HFF-Myc (cell line): ENCODE results near the gene TIMP2.

Experiments used
- DNase-seq: peaks from one replicate; pipeline ENCODE4 v3.0.0-alpha.2; 2011; ENCODE audit warnings: low read depth; ENCODE audit errors: extremely low read depth
- H3K4me3 ChIP-seq: replicated peaks from 2 replicates; pipeline ENCODE4 v1.5.1; 2011; ENCODE audit warnings: low read depth, mild to moderate bottlenecking, control low read depth, low read length
- TF ChIP-seq, protein P1 (sequence below): IDR thresholded peaks from 2 replicates; pipeline ENCODE4 v1.5.1; 2012; ENCODE audit warnings: mild to moderate bottlenecking, low read depth, low read length, control low read depth; ENCODE audit errors: missing control alignments

TIMP2 gene

DNA sequence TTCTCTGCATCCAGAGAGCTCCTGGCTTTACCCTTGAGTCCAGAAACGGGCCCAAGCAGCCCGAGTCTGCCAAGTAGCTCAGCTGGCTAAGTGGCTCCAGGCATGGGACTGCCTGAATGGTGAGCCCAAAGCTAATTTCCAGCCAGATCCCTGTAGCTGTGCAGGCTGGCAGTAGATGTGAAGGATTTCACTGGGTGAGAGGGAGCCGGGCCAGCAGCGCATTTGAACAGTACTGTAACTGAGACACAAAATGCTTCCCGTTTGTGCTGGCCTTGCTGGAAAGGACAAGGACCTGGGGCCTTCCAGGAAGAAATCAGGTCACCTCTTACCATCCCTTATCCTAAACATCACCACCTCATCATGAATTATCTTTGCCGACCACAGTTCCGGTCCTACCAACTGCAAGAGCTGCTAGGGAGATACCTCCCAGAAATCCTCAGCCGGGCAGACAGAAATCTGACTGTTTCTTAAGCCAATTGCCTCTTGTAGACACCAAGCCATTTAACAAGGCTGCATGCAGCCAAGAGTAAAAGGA lies 3.7 kb downstream of the TIMP2 start:
- H3K4me3 ChIP-seq, result peak overlapping the region; percentile 9
- TF ChIP-seq, protein P1, sequence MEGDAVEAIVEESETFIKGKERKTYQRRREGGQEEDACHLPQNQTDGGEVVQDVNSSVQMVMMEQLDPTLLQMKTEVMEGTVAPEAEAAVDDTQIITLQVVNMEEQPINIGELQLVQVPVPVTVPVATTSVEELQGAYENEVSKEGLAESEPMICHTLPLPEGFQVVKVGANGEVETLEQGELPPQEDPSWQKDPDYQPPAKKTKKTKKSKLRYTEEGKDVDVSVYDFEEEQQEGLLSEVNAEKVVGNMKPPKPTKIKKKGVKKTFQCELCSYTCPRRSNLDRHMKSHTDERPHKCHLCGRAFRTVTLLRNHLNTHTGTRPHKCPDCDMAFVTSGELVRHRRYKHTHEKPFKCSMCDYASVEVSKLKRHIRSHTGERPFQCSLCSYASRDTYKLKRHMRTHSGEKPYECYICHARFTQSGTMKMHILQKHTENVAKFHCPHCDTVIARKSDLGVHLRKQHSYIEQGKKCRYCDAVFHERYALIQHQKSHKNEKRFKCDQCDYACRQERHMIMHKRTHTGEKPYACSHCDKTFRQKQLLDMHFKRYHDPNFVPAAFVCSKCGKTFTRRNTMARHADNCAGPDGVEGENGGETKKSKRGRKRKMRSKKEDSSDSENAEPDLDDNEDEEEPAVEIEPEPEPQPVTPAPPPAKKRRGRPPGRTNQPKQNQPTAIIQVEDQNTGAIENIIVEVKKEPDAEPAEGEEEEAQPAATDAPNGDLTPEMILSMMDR, result no peak
- no peak for DNase-seq

DNA sequence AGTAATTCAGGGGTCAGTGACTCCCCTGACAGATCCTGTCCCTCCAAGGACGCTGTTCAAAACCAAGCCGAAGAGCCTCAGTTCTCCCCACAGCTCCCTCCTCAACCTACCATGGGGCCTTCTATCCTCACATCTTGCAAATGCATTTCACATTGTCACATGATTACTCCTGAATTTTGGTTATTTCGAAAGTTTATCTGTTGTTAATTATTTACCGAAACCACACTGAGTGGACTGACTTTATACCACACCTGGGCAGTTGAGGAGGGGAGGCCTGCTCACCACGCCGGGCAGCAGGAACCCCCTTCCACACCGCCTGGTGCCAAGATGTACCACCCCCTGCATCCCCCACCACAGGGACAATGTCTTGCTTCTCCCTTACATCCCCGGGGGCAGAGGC lies 4.7 kb downstream of the TIMP2 start:
- H3K4me3 ChIP-seq, result no peak overlapping the region
- TF ChIP-seq, protein P1, result no peak

DNA sequence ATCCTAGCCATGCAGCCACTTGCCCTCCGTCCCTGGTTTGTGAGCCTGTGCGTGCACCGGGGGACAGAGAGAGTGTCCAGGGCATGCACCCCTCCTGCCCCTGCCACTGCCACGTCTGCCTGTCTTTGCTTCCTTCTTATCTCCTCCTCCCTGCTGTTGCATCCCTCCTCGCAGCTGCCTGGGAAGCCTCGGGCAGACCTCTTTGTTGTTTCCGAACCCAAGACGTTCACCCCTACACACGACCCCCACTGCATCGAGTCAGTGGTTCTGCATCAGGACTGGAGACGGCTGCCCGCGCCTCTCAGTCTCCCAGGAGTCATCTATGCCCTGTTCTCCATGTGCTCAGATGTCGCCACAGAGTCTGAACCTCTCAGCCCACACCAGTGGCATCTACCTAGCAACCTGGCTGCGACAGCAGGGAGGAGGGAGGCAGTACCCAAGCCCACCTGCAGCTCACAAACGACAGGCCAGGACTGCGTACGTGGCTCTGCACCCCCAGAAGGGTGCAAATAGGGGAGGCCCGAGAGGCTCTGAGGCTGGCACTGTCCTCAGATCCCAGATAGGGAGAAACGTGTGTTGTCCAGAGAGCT lies 5.2 kb downstream of the TIMP2 start:
- no peak for DNase-seq

More for the DNA sequence above, 4.7 kb downstream of the TIMP2 start:
- no peak for DNase-seq

DNA sequence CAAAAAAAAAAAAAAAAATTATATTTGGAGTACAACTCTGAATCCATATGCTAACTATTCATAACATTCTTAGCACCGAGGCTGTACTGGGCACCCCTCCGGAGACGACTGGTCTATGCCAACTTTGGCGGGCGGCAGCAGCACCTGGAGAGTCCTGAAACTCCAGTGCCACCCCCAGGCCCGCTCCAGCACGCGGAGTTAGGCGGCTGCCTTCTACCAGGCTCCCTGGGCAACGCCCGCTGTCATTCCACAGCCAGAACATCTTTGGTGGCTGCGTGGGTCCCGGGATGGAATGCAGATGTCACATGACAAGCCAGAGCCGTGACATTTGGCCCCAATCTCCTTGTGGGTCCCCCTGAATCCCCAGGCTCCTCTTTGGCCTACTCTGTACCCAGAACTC lies 6.2 kb downstream of the TIMP2 start:
- H3K4me3 ChIP-seq, result no peak overlapping the region
- TF ChIP-seq, protein P1, result no peak

More for the DNA sequence above, 5.2 kb downstream of the TIMP2 start:
- TF ChIP-seq, protein P1, result no peak
- no peak overlapping the region for H3K4me3 ChIP-seq

DNA sequence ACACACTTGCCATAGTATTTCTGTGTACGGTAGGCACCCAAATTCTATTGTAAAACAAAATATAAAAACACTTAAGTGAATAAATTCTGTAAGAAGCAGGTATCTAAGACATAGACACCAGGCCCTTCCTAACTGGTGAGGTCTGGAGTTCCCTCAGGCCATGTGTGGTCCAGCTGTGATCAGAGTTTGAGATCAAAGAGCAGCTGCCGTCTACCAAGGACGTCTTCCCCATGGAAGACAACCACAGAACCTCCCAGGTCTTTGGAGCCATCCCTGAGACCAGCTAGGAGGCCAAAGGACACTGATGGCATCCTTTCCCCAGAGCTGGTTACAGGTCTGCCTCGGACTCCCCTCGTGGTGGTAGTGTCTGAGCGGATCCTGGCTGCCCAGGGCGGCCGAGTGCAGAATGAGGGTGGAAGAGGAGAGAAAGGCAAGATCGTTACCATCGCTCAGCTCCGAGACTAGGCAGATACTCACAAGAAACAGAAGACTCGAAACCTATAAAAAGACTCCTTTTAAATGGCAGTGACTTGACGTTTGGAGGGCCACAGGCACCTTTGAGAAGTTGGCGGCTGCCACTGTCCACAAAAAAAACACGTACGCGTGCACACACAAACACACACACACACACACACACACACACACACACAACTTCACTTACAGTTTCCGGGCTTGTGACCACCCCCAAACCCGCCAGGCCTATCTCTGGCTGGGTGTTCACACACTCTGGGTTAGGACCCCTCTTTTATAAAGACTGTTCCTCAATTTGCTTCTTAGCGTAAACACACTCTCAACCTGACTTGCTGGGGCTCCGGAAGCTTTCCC lies 7.5 kb downstream of the TIMP2 start:
- H3K4me3 ChIP-seq, result no peak overlapping the region
- TF ChIP-seq, protein P1, result no peak
- DNase-seq, result no peak

More for the DNA sequence above, 6.2 kb downstream of the TIMP2 start:
- no peak for DNase-seq

DNA sequence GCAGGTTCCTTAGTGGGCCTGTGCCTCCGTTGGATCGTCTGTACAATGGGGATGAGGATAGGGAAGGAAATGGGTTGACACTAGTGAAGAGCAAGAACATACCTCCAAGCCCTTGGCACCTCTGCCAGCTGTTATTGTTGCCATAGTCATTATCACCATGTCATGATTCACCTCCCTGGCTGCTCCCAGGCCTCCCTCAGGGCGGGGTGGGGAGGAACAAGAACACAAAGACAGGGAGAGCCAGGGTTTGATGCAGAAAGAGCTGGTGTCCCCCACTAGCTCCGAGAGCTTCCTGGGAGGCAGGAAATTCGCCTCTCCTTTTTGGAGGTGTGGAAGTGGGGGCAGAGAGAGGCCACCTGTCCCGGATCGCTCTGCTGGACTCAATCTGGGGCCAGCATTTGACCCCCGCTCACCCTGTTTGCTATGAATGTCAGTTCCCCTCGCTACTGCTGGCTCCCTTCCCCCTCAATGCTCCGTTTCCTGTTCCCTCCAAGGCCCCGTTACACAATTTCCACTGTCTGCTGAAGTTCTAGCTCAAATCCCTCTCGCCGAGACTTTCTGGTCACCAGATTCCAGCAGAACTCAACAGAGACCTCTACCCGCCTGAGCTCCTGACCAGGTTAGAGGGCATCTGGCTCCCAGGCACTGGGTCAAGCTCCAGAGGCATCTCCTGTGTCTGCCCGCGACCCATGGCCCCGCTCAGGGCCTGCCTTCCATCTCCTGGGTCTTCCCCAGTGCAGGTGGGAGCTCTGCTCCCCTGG lies 9.1 kb downstream of the TIMP2 start:
- H3K4me3 ChIP-seq, result no peak overlapping the region
- TF ChIP-seq, protein P1, result no peak
- no peak for DNase-seq
